ENCODE results near the gene AIF1.

DNA sequence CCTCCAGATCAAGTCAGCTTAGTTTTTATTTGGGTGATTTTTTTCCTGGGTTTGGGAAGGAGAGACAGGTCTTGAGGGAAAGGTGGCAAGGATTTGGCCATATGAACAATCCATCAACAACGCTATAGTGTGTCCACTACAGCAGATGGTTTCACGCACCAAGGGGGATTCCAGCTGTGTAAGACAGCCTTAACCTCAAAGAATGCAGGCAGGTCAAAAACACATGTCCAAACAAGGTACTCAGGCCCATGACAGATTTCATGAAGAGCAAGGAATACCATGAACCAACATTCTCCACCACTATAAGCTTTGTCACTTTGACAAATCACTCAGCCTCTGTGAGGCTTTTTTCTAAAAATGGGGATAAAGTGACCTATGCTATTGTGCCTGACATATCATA is 2.0 kb downstream of the AIF1 start:
- TF ChIP-seq, protein P1, sequence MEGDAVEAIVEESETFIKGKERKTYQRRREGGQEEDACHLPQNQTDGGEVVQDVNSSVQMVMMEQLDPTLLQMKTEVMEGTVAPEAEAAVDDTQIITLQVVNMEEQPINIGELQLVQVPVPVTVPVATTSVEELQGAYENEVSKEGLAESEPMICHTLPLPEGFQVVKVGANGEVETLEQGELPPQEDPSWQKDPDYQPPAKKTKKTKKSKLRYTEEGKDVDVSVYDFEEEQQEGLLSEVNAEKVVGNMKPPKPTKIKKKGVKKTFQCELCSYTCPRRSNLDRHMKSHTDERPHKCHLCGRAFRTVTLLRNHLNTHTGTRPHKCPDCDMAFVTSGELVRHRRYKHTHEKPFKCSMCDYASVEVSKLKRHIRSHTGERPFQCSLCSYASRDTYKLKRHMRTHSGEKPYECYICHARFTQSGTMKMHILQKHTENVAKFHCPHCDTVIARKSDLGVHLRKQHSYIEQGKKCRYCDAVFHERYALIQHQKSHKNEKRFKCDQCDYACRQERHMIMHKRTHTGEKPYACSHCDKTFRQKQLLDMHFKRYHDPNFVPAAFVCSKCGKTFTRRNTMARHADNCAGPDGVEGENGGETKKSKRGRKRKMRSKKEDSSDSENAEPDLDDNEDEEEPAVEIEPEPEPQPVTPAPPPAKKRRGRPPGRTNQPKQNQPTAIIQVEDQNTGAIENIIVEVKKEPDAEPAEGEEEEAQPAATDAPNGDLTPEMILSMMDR (IDR thresholded peaks at IDR 0.05; ENCODE audit: low read depth, low read length, poor library complexity, severe bottlenecking) = no peak
- no peak for TF ChIP-seq EZH2phosphoT487 (IDR thresholded peaks at IDR 0.05; ENCODE audit: borderline replicate concordance, low read length)

Data from DOHH2 (cell line).